HepG2 (cell line): ENCODE measurements around the gene CTSA. TPM values are rescaled to one million over a fixed set of nuclear protein-coding genes. Genes with fewer than 3 reads are reported as not detected.
"Not testable (repeated sequence)": the region's sequence is repeated elsewhere in the genome, so short reads cannot be mapped to it uniquely, and the experiment has no call there.

Experiments used
- ATAC-seq: fragments of 200-7000 bp; cut with Tn5 transposase; 3 replicates; pipeline ENCODE4 v1.9.1; 2020; ENCODE audit warnings: mild to moderate bottlenecking, moderate library complexity
- BruUV-seq: library from RNA; stranded (reverse); fragments of 400-500 nt; replicated peaks from 2 replicates; lab custom pipeline; 2021; lab: Mats Ljungman, UMichigan
- CTCF ChIA-PET: fragments of 300-600 bp; formaldehyde crosslinking; extraction: SDS; loops from one replicate; lab custom pipeline; 2021; ENCODE audit warnings: low total read pairs, inconsistent platforms, low intra/inter-chr PET ratio; lab: Yijun Ruan, JAX
- POLR2A ChIA-PET: fragments of 350-600 bp; sonication (Branson Sonifier 250); formaldehyde crosslinking; loops from one replicate; lab custom pipeline; 2020; ENCODE audit warnings: antibody characterized with exemption, inconsistent platforms; lab: Yijun Ruan, JAX
- DNase-seq: peaks from one replicate; pipeline ENCODE4 v3.0.0-alpha.2; 2015; ENCODE audit warnings: low spot score
- FAIRE-seq: peaks from 3 replicates; lab custom pipeline; 2011; peaks lifted over from hg19 to GRCh38; lab: Jason Lieb, UNC
- H2AFZ ChIP-seq: one replicate; pipeline ENCODE4 v1.6.1; 2011; ENCODE audit warnings: low read length, inconsistent platforms
- H3K27ac ChIP-seq: fragments of 300-600 bp; 3 replicates; pipeline ENCODE4 v1.8.0; 2011; ENCODE audit warnings: mixed run types, mild to moderate bottlenecking, mixed read lengths, low read length, inconsistent platforms; ENCODE audit not compliant: insufficient read depth; ENCODE audit errors: extremely low read length
- H3K27me3 ChIP-seq, 2 experiments: fragments of 200-600 bp in 1 of 2; 2 replicates in 1 of 2; 3 replicates in 1 of 2; pipeline versions ENCODE4 v1.6.0 to v1.8.0; 2011; ENCODE audit warnings: low read length in 2 of 2, mild to moderate bottlenecking in 2 of 2, moderate library complexity in 2 of 2, inconsistent platforms in 1 of 2; ENCODE audit not compliant: insufficient read depth in 2 of 2, control insufficient read depth in 1 of 2
- H3K36me3 ChIP-seq, 2 experiments: fragments of 200-600 bp in 1 of 2; replicated peaks in 1 of 2; 2 replicates in 1 of 2; 3 replicates in 1 of 2; pipeline versions ENCODE4 v1.5.1 to v1.8.0; 2011; ENCODE audit warnings: low read length in 2 of 2, inconsistent platforms in 1 of 2; ENCODE audit not compliant: insufficient read depth in 2 of 2, control insufficient read depth in 1 of 2
- H3K4me1 ChIP-seq: 2 replicates; pipeline ENCODE4 v1.5.1; 2012; ENCODE audit warnings: low read length, inconsistent platforms; ENCODE audit not compliant: insufficient read depth
- H3K4me2 ChIP-seq: 2 replicates; pipeline ENCODE4 v1.6.0; 2011; ENCODE audit warnings: low read depth, low read length, inconsistent platforms
- H3K4me3 ChIP-seq, 3 experiments: fragments of 200-600 bp in 1 of 3; sonication (generic), shearing (Covaris generic) in 1 of 3; replicated peaks in 1 of 3; 2 replicates each; pipeline ENCODE4 v1.5.1; 2011 to 2016; ENCODE audit warnings: low read length in 3 of 3, inconsistent platforms in 2 of 3, low read depth in 2 of 3, mild to moderate bottlenecking in 2 of 3, control low read depth in 1 of 3, mixed read lengths in 1 of 3; ENCODE audit not compliant: insufficient read depth in 1 of 3
- H3K79me2 ChIP-seq: one replicate; pipeline ENCODE4 v1.6.1; 2011; ENCODE audit warnings: low read length, inconsistent platforms; ENCODE audit not compliant: insufficient read depth
- H3K9ac ChIP-seq: 2 replicates; pipeline ENCODE4 v1.6.0; 2011; ENCODE audit warnings: mild to moderate bottlenecking, low read depth, low read length, inconsistent platforms; ENCODE audit not compliant: insufficient read depth
- H3K9me3 ChIP-seq: 2 replicates; pipeline ENCODE4 v1.5.1; 2012; ENCODE audit warnings: mild to moderate bottlenecking, low read length
- H4K20me1 ChIP-seq: 2 replicates; pipeline ENCODE4 v1.6.0; 2011; ENCODE audit warnings: inconsistent platforms, mild to moderate bottlenecking, low read length, moderate library complexity; ENCODE audit not compliant: insufficient read depth
- FLYWCH1 ChIP-seq: sonication (generic); formaldehyde crosslinking; IDR thresholded peaks from 2 replicates; pipeline ENCODE4 v1.8.1; 2023; ENCODE audit warnings: mild to moderate bottlenecking, missing genetic modification reagents
- HES4 ChIP-seq: sonication (generic); formaldehyde crosslinking; IDR thresholded peaks from 2 replicates; pipeline ENCODE4 v1.9.0; 2021; ENCODE audit warnings: mild to moderate bottlenecking, missing genetic modification reagents, borderline replicate concordance
- KDM2A ChIP-seq: sonication (generic); formaldehyde crosslinking; IDR thresholded peaks from 2 replicates; pipeline ENCODE4 v1.4.0; 2020; ENCODE audit warnings: low read depth, missing genetic modification reagents, borderline replicate concordance
- SP140L ChIP-seq: sonication (generic); formaldehyde crosslinking; IDR thresholded peaks from 2 replicates; pipeline ENCODE4 v1.4.0; 2020; ENCODE audit warnings: missing genetic modification reagents, borderline replicate concordance
- ZBTB38 ChIP-seq: sonication (generic); formaldehyde crosslinking; IDR thresholded peaks from 2 replicates; pipeline ENCODE4 v1.5.1; 2020; ENCODE audit warnings: mild to moderate bottlenecking, missing genetic modification reagents
- ZMYM3 ChIP-seq: sonication (generic); formaldehyde crosslinking; IDR thresholded peaks from 2 replicates; pipeline ENCODE4 v1.5.1; 2020; ENCODE audit warnings: mild to moderate bottlenecking, missing genetic modification reagents
- ZNF446 ChIP-seq: sonication (generic); formaldehyde crosslinking; IDR thresholded peaks from 2 replicates; pipeline ENCODE4 v1.5.0; 2020; ENCODE audit warnings: mild to moderate bottlenecking, missing genetic modification reagents
- ZNF776 ChIP-seq: sonication (generic); formaldehyde crosslinking; IDR thresholded peaks from 2 replicates; pipeline ENCODE4 v1.4.0; 2020; ENCODE audit warnings: mild to moderate bottlenecking, missing genetic modification reagents
- ZSCAN25 ChIP-seq: sonication (generic); formaldehyde crosslinking; IDR thresholded peaks from 2 replicates; pipeline ENCODE4 v1.8.0; 2022; ENCODE audit warnings: mild to moderate bottlenecking, missing genetic modification reagents
- WGBS: methylation state at CpG from one replicate; pipeline ENCODE4 v1.1.6; 2017; ENCODE audit warnings: low lambda C conversion rate; 5-methylcytosine and 5-hydroxymethylcytosine counted together
- in situ Hi-C: cut with HindIII; loops from 2 replicates; pipeline ENCODE4 v1.10.0; 2017; ENCODE audit warnings: low pct_unique_long_range_greater_than_20kb; ENCODE audit not compliant: extremely low pct_ligation_motif_present
- intact Hi-C: fragments of 100-400 bp; cut with micrococcal nuclease; formaldehyde crosslinking; loops from one replicate; pipeline ENCODE4 v1.10.0; 2022; ENCODE audit not compliant: unreplicated experiment
- polyA plus RNA-seq, 8 experiments: library from polyadenylated mRNA; depleted of rRNA in 3 of 8; stranded (reverse) in 7 of 8; unstranded in 1 of 8; fragments of >200 nt; fragmentation: Illumina TruSeq in 4 of 8; extraction: Trizol in 4 of 8; gene quantifications; 2 replicates each; pipeline versions ENCODE4 v1.2.1 to v1.2.3, GENCODE V29; 2011 to 2016; ENCODE audit warnings: low read depth in 4 of 8, missing spikeins in 1 of 8, mixed read lengths in 1 of 8; ENCODE audit not compliant: insufficient read depth in 1 of 8
- total RNA-seq, 5 experiments: library from RNA; depleted of rRNA; stranded (reverse); fragments of >200 nt; fragmentation: Illumina TruSeq; extraction: Trizol; gene quantifications; 2 replicates each; pipeline ENCODE4 v1.2.3, GENCODE V29; 2016; ENCODE audit warnings: low read depth in 1 of 5
- TF ChIP-seq, protein P1 (sequence below): sonication (generic); formaldehyde crosslinking; IDR thresholded peaks from 2 replicates; pipeline ENCODE4 v1.4.0; 2020; ENCODE audit warnings: mild to moderate bottlenecking, missing genetic modification reagents
- TF ChIP-seq, protein P2 (sequence below): sonication (generic); formaldehyde crosslinking; IDR thresholded peaks from 2 replicates; pipeline ENCODE4 v1.8.0; 2023; ENCODE audit warnings: mild to moderate bottlenecking, missing genetic modification reagents
- TF ChIP-seq, protein P3 (sequence below): conservative IDR thresholded peaks from 2 replicates; pipeline ENCODE4 v1.6.1; 2018; ENCODE audit warnings: missing genetic modification reagents
- TF ChIP-seq, protein P4 (sequence below): sonication (generic); formaldehyde crosslinking; IDR thresholded peaks from 2 replicates; pipeline ENCODE4 v1.5.0; 2020; ENCODE audit warnings: mild to moderate bottlenecking, missing genetic modification reagents, borderline replicate concordance
- TF ChIP-seq, protein P5 (sequence below): sonication (generic); formaldehyde crosslinking; conservative IDR thresholded peaks from 2 replicates; pipeline ENCODE4 v1.8.1; 2023; ENCODE audit warnings: missing genetic modification reagents

The CTSA gene
- total and polyA plus RNA-seq, 2 of the 13 experiments (the other 11 are each of a cell fraction or from before 2014, with no cell fraction given): 202 to 231 TPM

DNA sequence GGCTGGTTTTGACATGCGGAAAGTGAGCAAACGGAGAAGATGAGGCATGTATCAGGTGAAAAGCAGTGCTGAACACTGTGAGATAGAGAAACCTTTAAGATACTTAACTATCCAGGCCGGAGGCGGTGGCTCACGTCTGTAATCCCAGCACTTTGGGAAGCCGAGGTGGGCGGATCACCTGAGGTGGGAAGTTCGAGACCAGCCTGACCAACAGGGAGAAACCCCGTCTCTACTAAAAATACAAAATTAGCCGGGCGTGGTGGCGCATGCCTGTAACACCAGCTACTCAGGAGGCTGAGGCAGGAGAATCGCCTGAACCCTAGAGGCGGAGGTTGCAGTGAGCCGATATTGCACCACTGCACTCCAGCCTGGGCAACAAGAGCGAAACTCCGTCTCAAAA, 40.5 kb downstream of the CTSA start:
- CTCF ChIA-PET, H4K20me1 ChIP-seq, H2AFZ ChIP-seq, H3K9me3 ChIP-seq, H3K4me3 ChIP-seq, H3K27me3 ChIP-seq, H3K9ac ChIP-seq, BruUV-seq, DNase-seq, H3K36me3 ChIP-seq, ATAC-seq, FAIRE-seq: not testable (repeated sequence)
- in situ Hi-C loops: loop anchor here (5.0 kb wide), 1 partner anchor 39 kb away; the partner anchor contains the start of genes CTSA and NEURL2
- Histone ChIP-seq H3K4me1 (peaks cover 64% of the 10 kb centered on the region), H3K4me2 (peak overlapping the region; percentile 63), H3K79me2 (peaks cover 22% of the 10 kb centered on the region), H3K27ac (peak overlapping the region; percentile 65)
- intact Hi-C loops: loop anchor here (5.0 kb wide), 2 partner anchors 41 to 99 kb away; partner anchors contain the start of genes SNX21 and ZNF335
- POLR2A ChIA-PET: interaction anchor here (1.0 to 3.9 kb wide), 10 partner anchors 9 to 90 kb away, joined by 3 to 29 read pairs (median 6); partner anchors contain the start of genes CTSA, NEURL2 and ZSWIM1
- 64% methylated on average over 17 of the region's 17 CpGs for WGBS
- TF ChIP-seq, protein P1, sequence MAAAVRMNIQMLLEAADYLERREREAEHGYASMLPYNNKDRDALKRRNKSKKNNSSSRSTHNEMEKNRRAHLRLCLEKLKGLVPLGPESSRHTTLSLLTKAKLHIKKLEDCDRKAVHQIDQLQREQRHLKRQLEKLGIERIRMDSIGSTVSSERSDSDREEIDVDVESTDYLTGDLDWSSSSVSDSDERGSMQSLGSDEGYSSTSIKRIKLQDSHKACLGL: 0 out of 2 replicates have a peak, but pooled peaks have one; percentile 39
- TF ChIP-seq HES4 (0 out of 2 replicates have a peak, but pooled peaks have one; percentile 38), ZBTB38 (CRISPR knock-in tag) (peak; percentile 79), ZNF446 (CRISPR knock-in tag) (peak; percentile 47; the same call in 1 of the 2 replicates), ZSCAN25 (CRISPR knock-in tag) (0 out of 2 replicates have a peak, but pooled peaks have one; percentile 11), ZMYM3 (CRISPR knock-in tag) (peak; percentile 79), FLYWCH1 (peak; percentile 49; the same call in 1 of the 2 replicates), SP140L (CRISPR knock-in tag) (0 out of 2 replicates have a peak, but pooled peaks have one; percentile 55), KDM2A (CRISPR knock-in tag) (peak; percentile 40; the same call in 1 of the 2 replicates), ZNF776 (CRISPR knock-in tag) (0 out of 2 replicates have a peak, but pooled peaks have one; percentile 14)
- TF ChIP-seq, protein P2, sequence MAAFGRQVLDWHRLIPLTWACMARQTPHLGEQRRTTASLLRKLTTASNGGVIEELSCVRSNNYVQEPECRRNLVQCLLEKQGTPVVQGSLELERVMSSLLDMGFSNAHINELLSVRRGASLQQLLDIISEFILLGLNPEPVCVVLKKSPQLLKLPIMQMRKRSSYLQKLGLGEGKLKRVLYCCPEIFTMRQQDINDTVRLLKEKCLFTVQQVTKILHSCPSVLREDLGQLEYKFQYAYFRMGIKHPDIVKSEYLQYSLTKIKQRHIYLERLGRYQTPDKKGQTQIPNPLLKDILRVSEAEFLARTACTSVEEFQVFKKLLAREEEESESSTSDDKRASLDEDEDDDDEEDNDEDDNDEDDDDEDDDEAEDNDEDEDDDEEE (CRISPR knock-in tag): peak; percentile 65; the same call in 1 of the 2 replicates
- TF ChIP-seq, protein P3, sequence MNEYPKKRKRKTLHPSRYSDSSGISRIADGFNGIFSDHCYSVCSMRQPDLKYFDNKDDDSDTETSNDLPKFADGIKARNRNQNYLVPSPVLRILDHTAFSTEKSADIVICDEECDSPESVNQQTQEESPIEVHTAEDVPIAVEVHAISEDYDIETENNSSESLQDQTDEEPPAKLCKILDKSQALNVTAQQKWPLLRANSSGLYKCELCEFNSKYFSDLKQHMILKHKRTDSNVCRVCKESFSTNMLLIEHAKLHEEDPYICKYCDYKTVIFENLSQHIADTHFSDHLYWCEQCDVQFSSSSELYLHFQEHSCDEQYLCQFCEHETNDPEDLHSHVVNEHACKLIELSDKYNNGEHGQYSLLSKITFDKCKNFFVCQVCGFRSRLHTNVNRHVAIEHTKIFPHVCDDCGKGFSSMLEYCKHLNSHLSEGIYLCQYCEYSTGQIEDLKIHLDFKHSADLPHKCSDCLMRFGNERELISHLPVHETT (CRISPR knock-in tag): 0 out of 2 replicates have a peak, but pooled peaks have one; percentile 11
- TF ChIP-seq, protein P4, sequence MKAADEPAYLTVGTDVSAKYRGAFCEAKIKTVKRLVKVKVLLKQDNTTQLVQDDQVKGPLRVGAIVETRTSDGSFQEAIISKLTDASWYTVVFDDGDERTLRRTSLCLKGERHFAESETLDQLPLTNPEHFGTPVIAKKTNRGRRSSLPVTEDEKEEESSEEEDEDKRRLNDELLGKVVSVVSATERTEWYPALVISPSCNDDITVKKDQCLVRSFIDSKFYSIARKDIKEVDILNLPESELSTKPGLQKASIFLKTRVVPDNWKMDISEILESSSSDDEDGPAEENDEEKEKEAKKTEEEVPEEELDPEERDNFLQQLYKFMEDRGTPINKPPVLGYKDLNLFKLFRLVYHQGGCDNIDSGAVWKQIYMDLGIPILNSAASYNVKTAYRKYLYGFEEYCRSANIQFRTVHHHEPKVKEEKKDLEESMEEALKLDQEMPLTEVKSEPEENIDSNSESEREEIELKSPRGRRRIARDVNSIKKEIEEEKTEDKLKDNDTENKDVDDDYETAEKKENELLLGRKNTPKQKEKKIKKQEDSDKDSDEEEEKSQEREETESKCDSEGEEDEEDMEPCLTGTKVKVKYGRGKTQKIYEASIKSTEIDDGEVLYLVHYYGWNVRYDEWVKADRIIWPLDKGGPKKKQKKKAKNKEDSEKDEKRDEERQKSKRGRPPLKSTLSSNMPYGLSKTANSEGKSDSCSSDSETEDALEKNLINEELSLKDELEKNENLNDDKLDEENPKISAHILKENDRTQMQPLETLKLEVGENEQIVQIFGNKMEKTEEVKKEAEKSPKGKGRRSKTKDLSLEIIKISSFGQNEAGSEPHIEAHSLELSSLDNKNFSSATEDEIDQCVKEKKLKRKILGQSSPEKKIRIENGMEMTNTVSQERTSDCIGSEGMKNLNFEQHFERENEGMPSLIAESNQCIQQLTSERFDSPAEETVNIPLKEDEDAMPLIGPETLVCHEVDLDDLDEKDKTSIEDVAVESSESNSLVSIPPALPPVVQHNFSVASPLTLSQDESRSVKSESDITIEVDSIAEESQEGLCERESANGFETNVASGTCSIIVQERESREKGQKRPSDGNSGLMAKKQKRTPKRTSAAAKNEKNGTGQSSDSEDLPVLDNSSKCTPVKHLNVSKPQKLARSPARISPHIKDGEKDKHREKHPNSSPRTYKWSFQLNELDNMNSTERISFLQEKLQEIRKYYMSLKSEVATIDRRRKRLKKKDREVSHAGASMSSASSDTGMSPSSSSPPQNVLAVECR (CRISPR knock-in tag): 0 out of 2 replicates have a peak, but pooled peaks have one; percentile 6
- TF ChIP-seq, protein P5, sequence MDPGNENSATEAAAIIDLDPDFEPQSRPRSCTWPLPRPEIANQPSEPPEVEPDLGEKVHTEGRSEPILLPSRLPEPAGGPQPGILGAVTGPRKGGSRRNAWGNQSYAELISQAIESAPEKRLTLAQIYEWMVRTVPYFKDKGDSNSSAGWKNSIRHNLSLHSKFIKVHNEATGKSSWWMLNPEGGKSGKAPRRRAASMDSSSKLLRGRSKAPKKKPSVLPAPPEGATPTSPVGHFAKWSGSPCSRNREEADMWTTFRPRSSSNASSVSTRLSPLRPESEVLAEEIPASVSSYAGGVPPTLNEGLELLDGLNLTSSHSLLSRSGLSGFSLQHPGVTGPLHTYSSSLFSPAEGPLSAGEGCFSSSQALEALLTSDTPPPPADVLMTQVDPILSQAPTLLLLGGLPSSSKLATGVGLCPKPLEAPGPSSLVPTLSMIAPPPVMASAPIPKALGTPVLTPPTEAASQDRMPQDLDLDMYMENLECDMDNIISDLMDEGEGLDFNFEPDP (CRISPR knock-in tag): 0 out of 2 replicates have a peak, but pooled peaks have one; percentile 46
